ENCODE data around the gene RSPH4A.
"Not testable (repeated sequence)": the region's sequence is repeated elsewhere in the genome, so short reads cannot be mapped to it uniquely, and the experiment has no call there.

The RSPH4A gene

GRCh38 chr6:116625872-116626271, 9.6 kb downstream of the RSPH4A start:
- DNase-seq (ENCODE audit: low read depth in 2 of 2), result no peak

GRCh38 chr6:116629563-116629981, 13.3 kb downstream of the RSPH4A start:
- no peak for DNase-seq (ENCODE audit: low read depth in 2 of 2)

GRCh38 chr6:116631379-116631990, 15.2 kb downstream of the RSPH4A start:
- DNase-seq (ENCODE audit: low read depth in 2 of 2), result no peak

- DNase-seq (ENCODE audit: low read depth in 2 of 2), result no peak
These were observed 17.4 kb downstream of the RSPH4A start for GRCh38 chr6:116633685-116634084.

GRCh38 chr6:116648156-116648555, 31.9 kb downstream of the RSPH4A start:
- DNase-seq (ENCODE audit: low read depth in 2 of 2), result no peak

GRCh38 chr6:116649129-116649528, 32.9 kb downstream of the RSPH4A start:
- DNase-seq (ENCODE audit: low read depth in 2 of 2), result no peak

GRCh38 chr6:116651916-116652315, 35.6 kb downstream of the RSPH4A start:
- DNase-seq (ENCODE audit: low read depth in 2 of 2), result no peak

- DNase-seq (ENCODE audit: low read depth in 2 of 2), result no peak
These were observed 45.3 kb downstream of the RSPH4A start for GRCh38 chr6:116661594-116661993.

GRCh38 chr6:116662202-116662601, 45.9 kb downstream of the RSPH4A start:
- DNase-seq (ENCODE audit: low read depth in 2 of 2), result no peak

- DNase-seq (ENCODE audit: low read depth in 2 of 2), result no peak
These were observed 47.0 kb downstream of the RSPH4A start for GRCh38 chr6:116663308-116663707.

GRCh38 chr6:116664169-116664568, 47.9 kb downstream of the RSPH4A start:
- DNase-seq (ENCODE audit: low read depth in 2 of 2), result not testable (repeated sequence)

GRCh38 chr6:116665464-116665863, 49.2 kb downstream of the RSPH4A start:
- DNase-seq (ENCODE audit: low read depth in 2 of 2), result no peak

GRCh38 chr6:116666869-116667268, 50.6 kb downstream of the RSPH4A start:
- DNase-seq (ENCODE audit: low read depth in 2 of 2), result no peak

GRCh38 chr6:116667623-116668022, 51.3 kb downstream of the RSPH4A start:
- DNase-seq (ENCODE audit: low read depth in 2 of 2), result no peak

GRCh38 chr6:116672306-116672705, 56.0 kb downstream of the RSPH4A start:
- DNase-seq (ENCODE audit: low read depth in 2 of 2), result no peak

GRCh38 chr6:116676021-116676420, 59.7 kb downstream of the RSPH4A start:
- no peak for DNase-seq (ENCODE audit: low read depth in 2 of 2)

- DNase-seq (ENCODE audit: low read depth in 2 of 2), result peak; percentile 85 to 91
These were observed 64.8 kb downstream of the RSPH4A start, which contains the start of gene KPNA5 for GRCh38 chr6:116680880-116681672. KPNA5 (plus strand) TSS chr6:116681211; CDS start chr6:116681335, 124 bp downstream.

- peak in 1 of 2 donors; percentile 18 for DNase-seq (ENCODE audit: low read depth in 2 of 2)
These were observed 66.0 kb downstream of the RSPH4A start for GRCh38 chr6:116682334-116682712.
